Neural progenitor cell (in vitro differentiated cells): ENCODE measurements around the gene SLC3A2. TPM values are rescaled to one million over a fixed set of nuclear protein-coding genes. Genes with fewer than 3 reads are reported as not detected.
A peak's percentile ranks its signal among the peaks of the same experiment; 100 is the strongest.

Source experiments
- DNase-seq: peaks from one replicate; pipeline ENCODE4 v3.0.0-alpha.2; 2016; ENCODE audit warnings: low spot score
- H2AFZ ChIP-seq: fragments of 200-600 bp; sonication (generic); replicated peaks from 2 replicates; pipeline ENCODE4 v1.6.1; 2016; ENCODE audit warnings: antibody characterized with exemption
- H3F3A ChIP-seq: fragments of 200-600 bp; sonication (generic); 2 replicates; pipeline ENCODE4 v1.6.1; 2016; ENCODE audit warnings: antibody characterized with exemption, low read depth
- H3K27ac ChIP-seq: fragments of 200-600 bp; sonication (generic); 2 replicates; pipeline ENCODE4 v1.5.1; 2016; ENCODE audit warnings: mild to moderate bottlenecking
- H3K27me3 ChIP-seq: fragments of 200-600 bp; sonication (generic); 2 replicates; pipeline ENCODE4 v1.6.1; 2016; ENCODE audit warnings: mild to moderate bottlenecking, moderate library complexity
- H3K36me3 ChIP-seq: fragments of 200-600 bp; sonication (generic); 2 replicates; pipeline ENCODE4 v1.5.1; 2016
- H3K4me1 ChIP-seq: fragments of 200-600 bp; sonication (generic); 2 replicates; pipeline ENCODE4 v1.6.1; 2016; ENCODE audit warnings: mixed run types
- H3K4me2 ChIP-seq: fragments of 200-600 bp; sonication (generic); 2 replicates; pipeline ENCODE4 v1.6.1; 2016
- H3K4me3 ChIP-seq: fragments of 200-600 bp; sonication (generic); 2 replicates; pipeline ENCODE4 v1.5.1; 2016
- H3K79me2 ChIP-seq: fragments of 200-600 bp; sonication (generic); 2 replicates; pipeline ENCODE4 v1.6.1; 2016; ENCODE audit warnings: low read depth
- H3K9ac ChIP-seq: fragments of 200-600 bp; sonication (generic); 2 replicates; pipeline ENCODE4 v1.6.1; 2016
- H3K9me3 ChIP-seq: fragments of 200-600 bp; sonication (generic); 2 replicates; pipeline ENCODE4 v1.5.1; 2016; ENCODE audit warnings: low read depth
- H4K20me1 ChIP-seq: fragments of 200-600 bp; sonication (generic); 2 replicates; pipeline ENCODE4 v1.6.1; 2016; ENCODE audit warnings: low read depth
- H3K27ac Mint-ChIP-seq: 3 replicates; pipeline ENCODE4 v1.8.0; 2021; ENCODE audit warnings: mixed read lengths
- H3K27me3 Mint-ChIP-seq: 2 replicates; pipeline ENCODE4 v1.8.0; 2022; ENCODE audit warnings: low read depth, mild to moderate bottlenecking, inconsistent platforms, moderate library complexity, mixed read lengths; ENCODE audit not compliant: insufficient read depth
- H3K36me3 Mint-ChIP-seq: 3 replicates; pipeline ENCODE4 v1.8.0; 2021; ENCODE audit warnings: mixed read lengths
- H3K4me1 Mint-ChIP-seq: 3 replicates; pipeline ENCODE4 v1.8.0; 2021; ENCODE audit warnings: mixed read lengths
- H3K4me3 Mint-ChIP-seq: 3 replicates; pipeline ENCODE4 v1.8.0; 2021; ENCODE audit warnings: mild to moderate bottlenecking, moderate library complexity, mixed read lengths
- H3K9me3 Mint-ChIP-seq: 3 replicates; pipeline ENCODE4 v1.8.0; 2020; ENCODE audit warnings: mixed read lengths
- EZH2 ChIP-seq: fragments of 200-600 bp; sonication (generic); IDR thresholded peaks from 2 replicates; pipeline ENCODE4 v1.6.1; 2017; ENCODE audit warnings: antibody characterized with exemption, mild to moderate bottlenecking, moderate library complexity
- EZH2phosphoT487 ChIP-seq: fragments of 200-600 bp; sonication (generic); IDR thresholded peaks from 2 replicates; pipeline ENCODE4 v1.6.1; 2017; ENCODE audit warnings: antibody characterized with exemption
- total RNA-seq: library from RNA; depleted of rRNA; stranded (reverse); fragments of >200 nt; gene quantifications from 2 replicates; pipeline ENCODE4 v1.2.3, GENCODE V29; 2015; ENCODE audit warnings: low replicate concordance
- TF ChIP-seq, protein P1 (sequence below): fragments of 200-600 bp; sonication (generic); IDR thresholded peaks from 2 replicates; pipeline ENCODE4 v1.5.1; 2017; ENCODE audit warnings: antibody characterized with exemption, mild to moderate bottlenecking

SLC3A2 gene
- total RNA-seq, 1 donor from 2014 or later: 99.8 TPM

DNA sequence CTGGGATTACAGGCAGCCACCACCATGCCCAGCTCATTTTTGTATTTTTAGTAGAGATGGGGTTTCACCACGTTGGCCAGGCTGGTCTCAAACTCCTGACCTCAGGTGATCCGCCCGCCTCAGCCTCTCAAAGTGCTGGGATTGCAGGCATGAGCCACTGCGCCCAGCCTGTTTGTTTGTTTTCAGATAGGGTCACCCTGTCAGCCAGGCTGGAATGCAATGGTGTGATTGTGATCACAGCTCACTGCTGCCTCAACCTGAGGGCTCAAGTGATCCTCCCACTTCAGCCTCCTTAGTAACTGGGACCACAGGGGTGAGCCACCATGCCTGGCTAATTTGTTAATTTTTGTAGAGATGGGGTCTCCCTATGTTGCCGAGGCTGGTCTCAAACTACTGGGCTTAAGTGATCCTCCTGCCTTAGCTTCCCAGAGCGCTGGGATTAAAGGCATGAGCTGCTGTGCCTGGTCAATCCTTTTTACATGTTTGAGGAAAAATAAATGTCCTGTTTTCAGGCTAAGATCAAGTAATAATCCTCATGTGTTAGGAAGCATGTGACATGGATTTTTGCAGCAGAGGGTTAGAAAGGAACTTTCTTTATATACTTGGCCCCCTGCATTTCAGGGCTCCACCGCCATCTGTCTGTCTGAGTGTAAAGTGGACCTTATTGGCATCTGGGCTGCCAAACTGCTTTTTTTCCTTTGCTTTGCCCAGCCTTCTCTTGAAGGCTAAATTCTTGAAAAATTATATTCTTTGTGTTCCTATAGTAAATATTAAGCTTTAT is 4.8 kb upstream of the SLC3A2 start:
- no peak overlapping the region for H3K27ac Mint-ChIP-seq

DNA sequence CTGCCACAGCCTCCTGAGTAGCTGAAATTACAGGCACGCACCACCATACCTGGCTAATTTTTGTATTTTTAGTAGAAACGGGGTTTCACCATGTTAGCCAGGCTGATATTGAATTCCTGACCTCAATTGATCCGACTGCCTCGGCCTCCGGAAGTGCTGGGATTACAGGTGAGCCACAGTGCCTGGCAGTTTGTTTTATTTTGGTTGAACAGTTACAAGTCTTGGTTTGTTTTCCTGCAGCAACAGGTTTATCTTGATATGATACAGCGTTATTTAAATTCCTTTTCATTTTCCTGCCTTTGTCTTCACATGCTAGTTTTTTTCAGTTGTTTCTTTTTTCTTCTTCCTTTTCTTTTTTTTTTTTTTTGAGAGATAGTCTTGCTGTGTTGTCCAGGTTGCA is 4.0 kb upstream of the SLC3A2 start:
- H3K36me3 ChIP-seq: no peaks in the 10 kb centered on the region
- Mint-ChIP-seq H3K4me3 (no peak overlapping the region), H3K27ac (no peak overlapping the region)

More for the DNA sequence above, 4.8 kb upstream of the SLC3A2 start:
- Mint-ChIP-seq H3K4me3 (no peak overlapping the region), H3K4me1 (peaks cover 19% of the 10 kb centered on the region), H3K9me3 (no peaks in the 10 kb centered on the region), H3K27me3 (peaks cover 5% of the 10 kb centered on the region), H3K36me3 (peaks cover 9% of the 10 kb centered on the region)
- peaks cover 98% of the 10 kb centered on the region for H3K79me2 ChIP-seq
- H3F3A ChIP-seq: peaks cover 43% of the 10 kb centered on the region
- no peaks in the 10 kb centered on the region for H3K36me3 ChIP-seq
- H3K4me1 ChIP-seq: peaks cover 12% of the 10 kb centered on the region
- H4K20me1 ChIP-seq: peaks cover 35% of the 10 kb centered on the region
- H3K9me3 ChIP-seq: no peaks in the 10 kb centered on the region
- no peak overlapping the region for H2AFZ ChIP-seq
- no peaks in the 10 kb centered on the region for H3K27me3 ChIP-seq
- H3K4me3 ChIP-seq: no peak overlapping the region
- H3K4me2 ChIP-seq: no peak overlapping the region
- no peak overlapping the region for H3K9ac ChIP-seq
- TF ChIP-seq, protein P1, sequence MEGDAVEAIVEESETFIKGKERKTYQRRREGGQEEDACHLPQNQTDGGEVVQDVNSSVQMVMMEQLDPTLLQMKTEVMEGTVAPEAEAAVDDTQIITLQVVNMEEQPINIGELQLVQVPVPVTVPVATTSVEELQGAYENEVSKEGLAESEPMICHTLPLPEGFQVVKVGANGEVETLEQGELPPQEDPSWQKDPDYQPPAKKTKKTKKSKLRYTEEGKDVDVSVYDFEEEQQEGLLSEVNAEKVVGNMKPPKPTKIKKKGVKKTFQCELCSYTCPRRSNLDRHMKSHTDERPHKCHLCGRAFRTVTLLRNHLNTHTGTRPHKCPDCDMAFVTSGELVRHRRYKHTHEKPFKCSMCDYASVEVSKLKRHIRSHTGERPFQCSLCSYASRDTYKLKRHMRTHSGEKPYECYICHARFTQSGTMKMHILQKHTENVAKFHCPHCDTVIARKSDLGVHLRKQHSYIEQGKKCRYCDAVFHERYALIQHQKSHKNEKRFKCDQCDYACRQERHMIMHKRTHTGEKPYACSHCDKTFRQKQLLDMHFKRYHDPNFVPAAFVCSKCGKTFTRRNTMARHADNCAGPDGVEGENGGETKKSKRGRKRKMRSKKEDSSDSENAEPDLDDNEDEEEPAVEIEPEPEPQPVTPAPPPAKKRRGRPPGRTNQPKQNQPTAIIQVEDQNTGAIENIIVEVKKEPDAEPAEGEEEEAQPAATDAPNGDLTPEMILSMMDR: no peak
- TF ChIP-seq EZH2 (no peak), EZH2phosphoT487 (no peak)
- DNase-seq: no peak
- no peak overlapping the region for H3K27ac ChIP-seq

DNA sequence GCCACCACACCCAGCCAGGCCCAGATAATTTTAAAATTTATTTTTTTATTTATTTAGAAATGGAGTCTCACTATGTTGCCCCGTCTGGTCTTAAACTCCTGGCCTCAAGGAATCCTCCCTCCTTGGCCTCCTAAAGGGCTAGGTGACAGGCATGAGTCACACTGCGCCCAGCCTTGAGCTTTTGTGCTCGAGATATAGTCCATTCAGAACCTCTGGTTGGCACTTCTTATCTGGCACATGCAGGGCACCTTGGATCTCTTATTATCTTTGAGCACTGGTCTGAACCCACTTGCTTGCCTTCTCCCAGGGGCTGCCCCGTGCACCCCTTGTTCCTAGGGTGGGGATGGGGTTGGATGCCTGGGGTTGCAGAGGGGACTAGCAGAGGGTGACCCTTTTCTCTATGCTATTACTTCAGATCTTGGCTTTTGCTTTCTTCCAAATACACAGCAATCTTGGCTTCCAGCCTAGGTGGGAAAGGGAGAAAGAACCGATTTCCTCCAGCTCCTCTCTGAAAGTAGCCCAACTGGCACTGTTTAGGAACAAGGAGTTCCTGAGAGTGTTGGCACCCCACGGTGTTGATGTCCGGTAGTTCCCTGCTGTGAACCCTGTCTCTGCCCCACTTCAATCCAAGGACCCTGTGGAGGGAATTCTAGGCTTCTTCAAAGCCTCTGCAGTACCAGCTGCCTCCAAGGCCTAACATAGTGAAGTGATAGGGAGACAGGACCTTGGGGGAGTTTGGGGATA is 1.3 kb upstream of the SLC3A2 start:
- Histone ChIP-seq H3F3A (peaks cover 68% of the 10 kb centered on the region), H3K27me3 (no peaks in the 10 kb centered on the region), H3K4me3 (peak overlapping the region; percentile 63), H3K79me2 (peaks cover 98% of the 10 kb centered on the region), H2AFZ (no peak overlapping the region), H3K36me3 (no peaks in the 10 kb centered on the region), H3K9me3 (no peaks in the 10 kb centered on the region), H4K20me1 (peaks cover 37% of the 10 kb centered on the region), H3K4me1 (peaks cover 29% of the 10 kb centered on the region), H3K9ac (no peak overlapping the region), H3K27ac (peak overlapping the region; percentile 34), H3K4me2 (peak overlapping the region; percentile 95)
- TF ChIP-seq, protein P1: no peak
- TF ChIP-seq EZH2: no peak
- no peak for TF ChIP-seq EZH2phosphoT487
- no peaks in the 10 kb centered on the region for H3K9me3 Mint-ChIP-seq
- H3K27ac Mint-ChIP-seq: no peak overlapping the region
- H3K36me3 Mint-ChIP-seq: peaks cover 28% of the 10 kb centered on the region
- DNase-seq: no peak
- H3K4me3 Mint-ChIP-seq: peak overlapping the region; percentile 100
- peaks cover 7% of the 10 kb centered on the region for H3K27me3 Mint-ChIP-seq
- H3K4me1 Mint-ChIP-seq: peaks cover 47% of the 10 kb centered on the region

More for the DNA sequence above, 4.0 kb upstream of the SLC3A2 start:
- Mint-ChIP-seq H3K4me1 (peaks cover 20% of the 10 kb centered on the region), H3K36me3 (peaks cover 6% of the 10 kb centered on the region), H3K9me3 (no peaks in the 10 kb centered on the region), H3K27me3 (peaks cover 5% of the 10 kb centered on the region)
- H3K79me2 ChIP-seq: peaks cover 98% of the 10 kb centered on the region
- peaks cover 49% of the 10 kb centered on the region for H3F3A ChIP-seq
- no peak overlapping the region for H3K4me3 ChIP-seq
- H2AFZ ChIP-seq: no peak overlapping the region
- DNase-seq: no peak
- H3K9me3 ChIP-seq: no peaks in the 10 kb centered on the region
- H3K4me2 ChIP-seq: no peak overlapping the region
- peaks cover 12% of the 10 kb centered on the region for H3K4me1 ChIP-seq
- TF ChIP-seq EZH2 (no peak), EZH2phosphoT487 (no peak)
- TF ChIP-seq, protein P1: no peak
- no peak overlapping the region for H3K27ac ChIP-seq
- H4K20me1 ChIP-seq: peaks cover 32% of the 10 kb centered on the region
- H3K27me3 ChIP-seq: no peaks in the 10 kb centered on the region
- no peak overlapping the region for H3K9ac ChIP-seq
